Esophagus squamous epithelium (tissue), 4 donors: Measurements from ENCODE around the gene TRIM31.

Experiments
- CTCF ChIP-seq, 6 experiments: fragments of 450-650 bp in 4 of 6; fragments of 200-600 bp in 2 of 6; sonication (generic) in 2 of 6; IDR thresholded peaks; one replicate each; pipeline ENCODE4 v1.5.1; 2016 to 2019; ENCODE audit warnings: antibody characterized with exemption in 6 of 6, mild to moderate bottlenecking in 4 of 6, moderate library complexity in 4 of 6
- POLR2A ChIP-seq, 4 donors: fragments of 450-650 bp; IDR thresholded peaks; one replicate each; pipeline ENCODE4 v1.6.1; 2017; ENCODE audit warnings: antibody characterized with exemption in 4 of 4, mild to moderate bottlenecking in 4 of 4, moderate library complexity in 3 of 4

GRCh38 chr6:30101444-30102413 is 11.2 kb downstream of the TRIM31 start:
- peak in 2 of 6 experiments; percentile 13 to 23 for TF ChIP-seq CTCF (IDR thresholded peaks at IDR 0.05)
- TF ChIP-seq POLR2A (IDR thresholded peaks at IDR 0.05), result peak in 2 of 4 donors; percentile 50 to 83
